Caco-2 (cell line): ENCODE data around the gene TFDP2. TPM values are rescaled to one million over a fixed set of nuclear protein-coding genes. Genes with fewer than 3 reads are reported as not detected.
"Not testable (repeated sequence)": the region's sequence is repeated elsewhere in the genome, so short reads cannot be mapped to it uniquely, and the experiment has no call there.

Experiments used
- BruUV-seq: library from RNA; stranded (reverse); fragments of 400-500 nt; replicated peaks from 2 replicates; lab custom pipeline; 2021; lab: Mats Ljungman, UMichigan
- CTCF ChIA-PET: fragments of 300-600 bp; sonication (Branson Sonifier 250); formaldehyde crosslinking; loops from one replicate; lab custom pipeline; 2022; ENCODE audit warnings: antibody characterized with exemption; lab: Charles Lee
- POLR2A ChIA-PET: fragments of 300-600 bp; sonication (Branson Sonifier 250); formaldehyde crosslinking; loops from one replicate; lab custom pipeline; 2022; ENCODE audit warnings: antibody characterized with exemption; lab: Charles Lee
- DNase-seq, 2 experiments: peaks; one replicate each; pipeline versions ENCODE4 v3.0.0 to v3.0.0-alpha.2; 2020 to 2022
- H3K27me3 ChIP-seq: replicated peaks from 2 replicates; pipeline ENCODE4 v1.6.0; 2011; ENCODE audit warnings: low read length; ENCODE audit not compliant: control insufficient read depth, insufficient read depth
- H3K36me3 ChIP-seq: 2 replicates; pipeline ENCODE4 v1.5.1; 2011; ENCODE audit warnings: low read length; ENCODE audit not compliant: control insufficient read depth, insufficient read depth
- H3K4me1 ChIP-seq: fragments of 250-450 bp; sonication (Bioruptor Pico); 2 replicates; pipeline ENCODE4 v1.5.1; 2020; ENCODE audit warnings: mild to moderate bottlenecking
- H3K4me3 ChIP-seq: 2 replicates; pipeline ENCODE4 v1.5.1; 2011; ENCODE audit warnings: low read depth, mild to moderate bottlenecking, control low read depth, low read length
- H3K9me3 ChIP-seq: fragments of 250-450 bp; sonication (Bioruptor Pico); 2 replicates; pipeline ENCODE4 v1.5.1; 2020; ENCODE audit warnings: mild to moderate bottlenecking, moderate library complexity
- H3K27ac Mint-ChIP-seq: one replicate; pipeline ENCODE4 v1.8.0; 2022; ENCODE audit warnings: mixed read lengths; ENCODE audit not compliant: unreplicated experiment
- H3K27me3 Mint-ChIP-seq: one replicate; pipeline ENCODE4 v1.8.0; 2022; ENCODE audit warnings: mixed read lengths; ENCODE audit not compliant: insufficient read depth, unreplicated experiment
- H3K36me3 Mint-ChIP-seq: one replicate; pipeline ENCODE4 v1.8.0; 2022; ENCODE audit warnings: mild to moderate bottlenecking, mixed read lengths; ENCODE audit not compliant: insufficient read depth, unreplicated experiment
- H3K4me1 Mint-ChIP-seq: one replicate; pipeline ENCODE4 v1.8.0; 2022; ENCODE audit warnings: low read depth, mixed read lengths; ENCODE audit not compliant: unreplicated experiment
- H3K4me3 Mint-ChIP-seq: one replicate; pipeline ENCODE4 v1.8.0; 2022; ENCODE audit warnings: mild to moderate bottlenecking, moderate library complexity, mixed read lengths; ENCODE audit not compliant: unreplicated experiment
- H3K9me3 Mint-ChIP-seq: one replicate; pipeline ENCODE4 v1.8.0; 2022; ENCODE audit warnings: mixed read lengths; ENCODE audit not compliant: unreplicated experiment
- intact Hi-C: fragments of 100-400 bp; cut with micrococcal nuclease; formaldehyde crosslinking; loops from one replicate; pipeline ENCODE4 v1.10.0; 2022; ENCODE audit not compliant: unreplicated experiment
- total RNA-seq: library from RNA; stranded (reverse); gene quantifications from 2 replicates; pipeline ENCODE4 v1.2.3, GENCODE V29; 2022
- TF ChIP-seq, protein P1 (sequence below), 2 experiments: fragments of 200-600 bp in 1 of 2; IDR thresholded peaks; 1 replicate in 1 of 2; 2 replicates in 1 of 2; pipeline versions ENCODE4 v1.5.1 to v1.8.0; 2011 to 2022; ENCODE audit warnings: antibody characterized with exemption in 1 of 2, control low read depth in 1 of 2, inconsistent platforms in 1 of 2, low read depth in 1 of 2, low read length in 1 of 2, mild to moderate bottlenecking in 1 of 2, moderate library complexity in 1 of 2; ENCODE audit not compliant: insufficient read depth in 1 of 2, severe bottlenecking in 1 of 2, unreplicated experiment in 1 of 2

TFDP2 gene
- total RNA-seq, 1 experiment from 2014 or later, result 38.6 TPM

DNA sequence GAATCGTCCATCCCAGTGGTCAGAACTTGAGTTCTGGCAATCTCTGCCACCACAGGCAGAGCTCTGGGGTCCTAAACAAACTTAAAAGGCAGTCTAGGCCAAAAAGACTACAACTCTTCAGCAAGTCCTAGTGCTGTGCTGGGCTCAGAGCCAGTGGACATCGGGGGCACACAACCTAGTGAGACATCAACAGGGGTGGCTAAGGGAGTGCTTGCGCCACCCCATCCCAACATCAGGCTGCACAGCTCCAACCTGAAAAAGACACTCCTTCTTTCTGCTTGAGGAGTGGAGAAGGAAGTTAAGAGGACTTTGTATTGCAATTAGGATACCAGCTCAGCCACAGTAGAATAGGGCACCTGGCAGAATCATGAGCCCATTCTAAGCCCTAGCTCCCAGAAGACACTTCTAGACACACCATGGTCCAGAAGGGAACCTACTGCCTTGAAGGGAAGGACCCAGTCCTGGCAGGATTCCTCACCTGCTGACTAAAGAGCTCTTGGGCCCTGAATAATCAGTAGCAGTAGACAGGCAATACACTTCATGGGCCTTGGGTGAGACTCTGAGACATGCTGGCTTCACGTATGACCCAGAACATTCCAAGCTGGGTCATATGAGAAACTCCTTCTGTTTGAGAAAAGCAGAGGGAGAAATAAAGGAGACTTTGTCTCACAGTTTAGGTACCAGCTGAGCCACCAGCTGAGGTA, 72.0 kb downstream of the TFDP2 start:
- Mint-ChIP-seq H3K27me3 (no peaks in the 10 kb centered on the region), H3K4me3 (no peak overlapping the region), H3K9me3 (no peaks in the 10 kb centered on the region), H3K36me3 (no peaks in the 10 kb centered on the region), H3K4me1 (no peaks in the 10 kb centered on the region), H3K27ac (no peak overlapping the region)
- Histone ChIP-seq H3K36me3 (no peaks in the 10 kb centered on the region; the same call in 1 of the 2 replicates), H3K9me3 (no peaks in the 10 kb centered on the region), H3K4me3 (no peak overlapping the region), H3K27me3 (no peaks in the 10 kb centered on the region), H3K4me1 (no peaks in the 10 kb centered on the region)
- CTCF ChIA-PET, result no interaction called here
- POLR2A ChIA-PET, result interaction anchor here (0.6 kb wide), 1 partner anchor 43 kb away, joined by 3 read pairs; no protein-coding TSS in a partner anchor
- BruUV-seq, result no TSS peak
- intact Hi-C loops, result no loop called here
- TF ChIP-seq, protein P1, sequence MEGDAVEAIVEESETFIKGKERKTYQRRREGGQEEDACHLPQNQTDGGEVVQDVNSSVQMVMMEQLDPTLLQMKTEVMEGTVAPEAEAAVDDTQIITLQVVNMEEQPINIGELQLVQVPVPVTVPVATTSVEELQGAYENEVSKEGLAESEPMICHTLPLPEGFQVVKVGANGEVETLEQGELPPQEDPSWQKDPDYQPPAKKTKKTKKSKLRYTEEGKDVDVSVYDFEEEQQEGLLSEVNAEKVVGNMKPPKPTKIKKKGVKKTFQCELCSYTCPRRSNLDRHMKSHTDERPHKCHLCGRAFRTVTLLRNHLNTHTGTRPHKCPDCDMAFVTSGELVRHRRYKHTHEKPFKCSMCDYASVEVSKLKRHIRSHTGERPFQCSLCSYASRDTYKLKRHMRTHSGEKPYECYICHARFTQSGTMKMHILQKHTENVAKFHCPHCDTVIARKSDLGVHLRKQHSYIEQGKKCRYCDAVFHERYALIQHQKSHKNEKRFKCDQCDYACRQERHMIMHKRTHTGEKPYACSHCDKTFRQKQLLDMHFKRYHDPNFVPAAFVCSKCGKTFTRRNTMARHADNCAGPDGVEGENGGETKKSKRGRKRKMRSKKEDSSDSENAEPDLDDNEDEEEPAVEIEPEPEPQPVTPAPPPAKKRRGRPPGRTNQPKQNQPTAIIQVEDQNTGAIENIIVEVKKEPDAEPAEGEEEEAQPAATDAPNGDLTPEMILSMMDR (IDR thresholded peaks at IDR 0.05; ENCODE audit: insufficient read depth in 1 of 2, low read depth in 1 of 2, low read length in 1 of 2, severe bottlenecking in 1 of 2, unreplicated experiment in 1 of 2), result no peak
- DNase-seq, result no peak

DNA sequence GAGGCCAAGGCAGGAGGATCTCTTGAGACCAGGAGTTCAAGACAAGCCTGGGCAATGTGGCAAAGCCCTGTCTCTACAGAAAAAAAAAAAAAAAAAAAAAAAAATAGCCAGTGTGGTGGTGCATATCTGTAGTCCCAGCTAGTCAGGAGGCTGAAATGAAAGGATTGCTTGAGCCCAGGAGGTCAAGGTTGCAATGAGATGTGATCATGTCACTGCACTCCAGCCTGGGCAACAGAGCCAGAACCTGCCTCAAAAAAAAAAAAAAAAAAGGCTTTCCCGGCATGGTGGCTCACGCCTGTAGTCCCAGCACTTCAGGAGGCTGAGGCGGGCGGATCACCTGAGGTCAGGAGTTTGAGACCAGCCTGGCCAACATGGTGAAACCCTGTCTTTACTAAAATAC, 73.7 kb downstream of the TFDP2 start:
- H3K36me3 Mint-ChIP-seq, H3K4me1 Mint-ChIP-seq, DNase-seq, intact Hi-C loops, BruUV-seq, H3K9me3 ChIP-seq, H3K4me3 ChIP-seq, H3K9me3 Mint-ChIP-seq, H3K4me1 ChIP-seq, H3K27me3 Mint-ChIP-seq, H3K27me3 ChIP-seq, POLR2A ChIA-PET, H3K36me3 ChIP-seq, H3K4me3 Mint-ChIP-seq, H3K27ac Mint-ChIP-seq: not testable (repeated sequence)
- CTCF ChIA-PET, result interaction anchor here (0.7 kb wide), 1 partner anchor 190 kb away, joined by 3 read pairs; no protein-coding TSS in a partner anchor

DNA sequence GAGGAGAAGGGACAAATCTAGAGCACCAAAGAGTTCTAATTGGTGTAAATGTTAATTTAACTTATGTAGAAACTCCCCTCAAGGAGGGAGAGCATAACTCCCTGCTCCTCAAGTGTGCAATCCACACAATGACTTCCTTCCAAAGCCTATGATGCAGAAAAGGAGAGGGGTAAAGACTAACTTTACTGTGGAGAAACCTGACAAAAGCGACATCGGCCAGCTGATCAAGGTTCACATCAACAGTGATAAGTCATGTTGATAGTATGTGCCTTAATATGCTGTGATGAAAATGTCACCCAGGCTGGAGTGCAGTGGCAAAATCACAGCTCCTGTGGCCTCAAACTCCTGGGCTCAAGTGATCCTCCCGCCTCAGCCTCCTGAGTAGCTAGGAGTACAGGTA, 76.5 kb downstream of the TFDP2 start:
- Histone ChIP-seq H3K27me3 (no peaks in the 10 kb centered on the region), H3K4me1 (no peaks in the 10 kb centered on the region), H3K36me3 (no peaks in the 10 kb centered on the region; the same call in 1 of the 2 replicates), H3K9me3 (no peaks in the 10 kb centered on the region), H3K4me3 (no peak overlapping the region)
- no peak for DNase-seq
- no TSS peak for BruUV-seq
- POLR2A ChIA-PET, result no interaction called here
- H3K4me1 Mint-ChIP-seq, result no peaks in the 10 kb centered on the region
- no peak overlapping the region for H3K27ac Mint-ChIP-seq
- H3K36me3 Mint-ChIP-seq, result no peaks in the 10 kb centered on the region
- intact Hi-C loops, result no loop called here
- H3K27me3 Mint-ChIP-seq, result no peaks in the 10 kb centered on the region
- TF ChIP-seq, protein P1 (IDR thresholded peaks at IDR 0.05; ENCODE audit: insufficient read depth in 1 of 2, low read depth in 1 of 2, low read length in 1 of 2, severe bottlenecking in 1 of 2, unreplicated experiment in 1 of 2), result no peak
- CTCF ChIA-PET, result no interaction called here
- H3K9me3 Mint-ChIP-seq, result no peaks in the 10 kb centered on the region
- no peak overlapping the region for H3K4me3 Mint-ChIP-seq
